Stimulated activated CD8-positive, alpha-beta memory T cell treated with anti-CD3 and anti-CD28 coated beads, Interleukin-12 subunit alpha, Interleukin-12 subunit beta, amount 100 ng/mL, for 1 hour (primary cell): ENCODE data around the gene RASAL2.

Experiments used
- DNase-seq: peaks from one replicate; pipeline ENCODE4 v3.0.0-alpha.2; 2020; ENCODE audit warnings: low read depth

Gene RASAL2

GRCh38 chr1:178461104-178461503 is 367.2 kb downstream of the RASAL2 start:
- DNase-seq: no peak

- DNase-seq: no peak
Measured at GRCh38 chr1:178461701-178462100, 367.8 kb downstream of the RASAL2 start.

- DNase-seq: no peak
Measured at GRCh38 chr1:178464141-178464540, 370.2 kb downstream of the RASAL2 start.

- no peak for DNase-seq
Measured at GRCh38 chr1:178464566-178464965, 370.7 kb downstream of the RASAL2 start.

GRCh38 chr1:178465011-178465410 is 371.1 kb downstream of the RASAL2 start:
- no peak for DNase-seq

- DNase-seq: no peak
Measured at GRCh38 chr1:178467837-178468236, 373.9 kb downstream of the RASAL2 start.

GRCh38 chr1:178470411-178470960 is 376.6 kb downstream of the RASAL2 start:
- no peak for DNase-seq

GRCh38 chr1:178472531-178472930 is 378.6 kb downstream of the RASAL2 start:
- DNase-seq: no peak

GRCh38 chr1:178477373-178477772 is 383.5 kb downstream of the RASAL2 start:
- DNase-seq: no peak

GRCh38 chr1:178477841-178478240 is 383.9 kb downstream of the RASAL2 start:
- no peak for DNase-seq

- no peak for DNase-seq
Measured at GRCh38 chr1:178483251-178483957, 389.5 kb downstream of the RASAL2 start.

- DNase-seq: no peak
Measured at GRCh38 chr1:178484698-178485225, 390.9 kb downstream of the RASAL2 start.

GRCh38 chr1:178485541-178485981 is 391.7 kb downstream of the RASAL2 start:
- DNase-seq: no peak

GRCh38 chr1:178486100-178487069 is 392.5 kb downstream of the RASAL2 start:
- no peak for DNase-seq

GRCh38 chr1:178487070-178487615 is 393.2 kb downstream of the RASAL2 start:
- DNase-seq: no peak

GRCh38 chr1:178488393-178488792 is 394.5 kb downstream of the RASAL2 start:
- no peak for DNase-seq

GRCh38 chr1:178489399-178489798 is 395.5 kb downstream of the RASAL2 start:
- no peak for DNase-seq

GRCh38 chr1:178490136-178490535 is 396.2 kb downstream of the RASAL2 start:
- no peak for DNase-seq

GRCh38 chr1:178490967-178491366 is 397.1 kb downstream of the RASAL2 start:
- no peak for DNase-seq

- no peak for DNase-seq
Measured at GRCh38 chr1:178491721-178492120, 397.8 kb downstream of the RASAL2 start.

- DNase-seq: no peak
Measured at GRCh38 chr1:178492341-178492740, 398.4 kb downstream of the RASAL2 start.

GRCh38 chr1:178493301-178493741 is 399.4 kb downstream of the RASAL2 start:
- DNase-seq: no peak
